GM21526 (cell line): ENCODE data around the gene CCDC69.

Experiments used
- ATAC-seq: cut with Tn5 transposase; IDR thresholded peaks from one replicate; pipeline ENCODE4 v1.9.1; 2021; ENCODE audit warnings: moderate library complexity; ENCODE audit not compliant: unreplicated experiment, low FRiP score

CCDC69 gene

GRCh38 chr5:151173711-151174611 is 49.9 kb downstream of the CCDC69 start:
- ATAC-seq, result no peak

GRCh38 chr5:151171529-151171928 is 52.4 kb downstream of the CCDC69 start:
- no peak for ATAC-seq

- ATAC-seq, result no peak
These were observed 55.1 kb downstream of the CCDC69 start for GRCh38 chr5:151168602-151169344.

DNA sequence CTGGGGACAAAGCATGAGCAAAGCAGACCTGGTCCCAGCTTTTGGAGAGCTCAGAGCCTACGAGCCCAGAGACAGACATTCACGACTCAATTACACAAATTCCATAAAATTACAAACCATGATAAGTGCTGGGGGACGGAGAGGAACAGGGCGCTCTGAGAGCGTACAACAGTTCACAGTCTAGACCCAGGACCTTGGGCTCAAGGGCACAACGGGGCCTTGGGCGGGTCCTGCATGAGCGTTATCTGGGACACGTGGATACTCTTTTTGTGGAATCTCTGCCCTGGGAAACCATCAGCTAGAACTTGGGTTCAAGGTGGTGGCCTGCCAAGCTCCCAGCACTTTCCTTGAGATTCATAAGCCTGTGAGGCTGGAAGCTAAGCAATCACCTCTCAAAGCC is 56.9 kb downstream of the CCDC69 start:
- ATAC-seq, result no peak

GRCh38 chr5:151164687-151165392 is 59.1 kb downstream of the CCDC69 start:
- ATAC-seq, result peak; percentile 85

DNA sequence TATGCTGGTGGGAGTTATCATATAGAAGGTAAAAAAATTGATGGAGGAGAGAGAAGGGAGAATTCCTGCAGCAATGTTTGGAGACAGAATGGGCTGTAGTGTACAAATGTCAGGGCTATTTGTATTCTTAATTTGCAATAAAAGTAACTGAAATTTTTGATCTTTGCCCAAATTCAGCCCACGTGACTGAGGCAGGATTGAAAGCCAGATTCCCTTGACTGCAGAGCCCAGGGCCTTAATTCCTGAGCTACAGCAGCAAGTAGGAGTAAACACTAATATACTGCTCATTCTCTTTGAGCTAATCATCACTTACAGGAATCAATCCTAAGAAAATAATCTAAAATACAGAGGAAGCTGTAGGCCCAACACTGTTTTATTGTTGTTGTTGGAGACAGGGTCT is 61.1 kb downstream of the CCDC69 start:
- no peak for ATAC-seq

GRCh38 chr5:151159649-151160373 is 64.1 kb downstream of the CCDC69 start:
- ATAC-seq, result no peak

- no peak for ATAC-seq
These were observed 65.6 kb downstream of the CCDC69 start for GRCh38 chr5:151158287-151158661.

- peak; percentile 50 for ATAC-seq
These were observed 66.2 kb downstream of the CCDC69 start, which contains the start of gene ANXA6 for GRCh38 chr5:151157426-151158286. TSS of gene ANXA6 (minus strand) at chr5:151157779. CDS start at chr5:151147901, 9,878 bp downstream.

- no peak for ATAC-seq
These were observed 67.1 kb downstream of the CCDC69 start for GRCh38 chr5:151156507-151157420.

- no peak for ATAC-seq
These were observed 68.0 kb downstream of the CCDC69 start for GRCh38 chr5:151155775-151156506.

GRCh38 chr5:151154931-151155774 is 68.7 kb downstream of the CCDC69 start:
- no peak for ATAC-seq

GRCh38 chr5:151153766-151154272 is 70.1 kb downstream of the CCDC69 start:
- no peak for ATAC-seq

- no peak for ATAC-seq
These were observed 70.6 kb downstream of the CCDC69 start for GRCh38 chr5:151153300-151153699.

DNA sequence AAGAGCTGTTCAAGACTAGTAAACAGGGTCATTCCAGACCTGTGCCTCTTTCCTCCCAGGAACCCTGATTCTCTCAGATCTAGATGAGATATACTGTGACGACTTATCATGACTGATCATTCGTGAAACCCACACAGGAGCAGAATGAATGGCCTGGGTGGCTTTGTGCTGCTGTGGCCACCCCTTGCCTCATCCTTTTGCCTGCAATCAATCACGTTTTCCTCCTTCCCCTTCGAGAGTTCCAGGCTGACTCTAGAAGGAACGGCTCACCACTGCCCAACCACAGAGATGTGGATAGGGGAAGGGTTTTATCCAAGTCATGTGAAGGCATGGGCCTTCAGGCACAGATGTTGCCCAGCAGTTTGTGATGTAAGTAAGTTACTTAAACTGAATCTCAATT is 72.1 kb downstream of the CCDC69 start:
- ATAC-seq, result no peak

- ATAC-seq, result no peak
These were observed 72.6 kb downstream of the CCDC69 start for GRCh38 chr5:151151263-151151660.
